BLaER1 treated with 17β-estradiol and CSF1 and Interleukin-3, amounts not matched to agents 10 nM and 100 nM (cell line): ENCODE measurements around the gene RRP15.
A peak's percentile ranks its signal among the peaks of the same experiment; 100 is the strongest.
"Not testable (repeated sequence)": the region's sequence is repeated elsewhere in the genome, so short reads cannot be mapped to it uniquely, and the experiment has no call there.

Source experiments
- H3K27ac ChIP-seq, 11 experiments: shearing (Covaris generic); formaldehyde crosslinking; 2 replicates each; pipeline ENCODE4 v1.8.1; 2022
- H3K27me3 ChIP-seq, 11 experiments: shearing (Covaris generic); formaldehyde crosslinking; 2 replicates each; pipeline ENCODE4 v1.8.1; 2022
- H3K36me3 ChIP-seq, 11 experiments: shearing (Covaris generic); formaldehyde crosslinking; 2 replicates each; pipeline ENCODE4 v1.8.1; 2022
- H3K4me1 ChIP-seq, 10 experiments: shearing (Covaris generic); formaldehyde crosslinking; 2 replicates each; pipeline ENCODE4 v1.8.1; 2022
- H3K4me2 ChIP-seq, 11 experiments: shearing (Covaris generic); formaldehyde crosslinking; 2 replicates each; pipeline ENCODE4 v1.8.1; 2022
- H3K4me3 ChIP-seq, 10 experiments: shearing (Covaris generic); formaldehyde crosslinking; 2 replicates each; pipeline ENCODE4 v1.8.1; 2022
- H3K9ac ChIP-seq, 11 experiments: shearing (Covaris generic); formaldehyde crosslinking; 2 replicates each; pipeline ENCODE4 v1.8.1; 2022
- H3K9me3 ChIP-seq, 11 experiments: shearing (Covaris generic); formaldehyde crosslinking; replicated peaks in 1 of 11; 2 replicates each; pipeline ENCODE4 v1.8.1; 2022
- H4K20me1 ChIP-seq, 11 experiments: shearing (Covaris generic); formaldehyde crosslinking; 2 replicates each; pipeline ENCODE4 v1.8.1; 2022
- Cebpa-rat ChIP-seq, 11 experiments: shearing (Covaris generic); IDR thresholded peaks; 2 replicates each; pipeline ENCODE4 v1.8.1; 2022

RRP15 gene

GRCh38 chr1:218302155-218302554 is 17.1 kb downstream of the RRP15 start:
- Histone ChIP-seq H3K27me3 (no peaks in the 10 kb centered on the region), H3K4me1 (0 out of 20 replicates have a peak, but pooled peaks cover 0 to 5% (median 0%) of the 10 kb centered on the region in 10 experiments), H3K36me3 (peaks cover 34 to 67% (median 53%) of the 10 kb centered on the region in 11 experiments), H3K4me3 (no peak overlapping the region), H4K20me1 (peaks cover 0 to 91% (median 47%) of the 10 kb centered on the region in 11 experiments; a peak in 16 of 22 replicates), H3K4me2 (no peak overlapping the region), H3K9me3 (no peaks in the 10 kb centered on the region), H3K9ac (no peak overlapping the region), H3K27ac (no peak overlapping the region)
- peak in 6 of 11 experiments; percentile 22 to 78 (median 59); a peak in 9 of 22 replicates for TF ChIP-seq Cebpa-rat (IDR thresholded peaks at IDR 0.05)

- TF ChIP-seq Cebpa-rat (IDR thresholded peaks at IDR 0.05) = no peak
- Histone ChIP-seq H4K20me1 (peaks cover 0 to 79% (median 36%) of the 10 kb centered on the region in 11 experiments; a peak in 16 of 22 replicates), H3K36me3 (peaks cover 45 to 79% (median 63%) of the 10 kb centered on the region in 11 experiments), H3K27me3 (no peaks in the 10 kb centered on the region), H3K4me2 (no peak overlapping the region), H3K27ac (no peak overlapping the region), H3K9me3 (no peaks in the 10 kb centered on the region), H3K4me1 (0 out of 20 replicates have a peak, but pooled peaks cover 0 to 5% (median 0%) of the 10 kb centered on the region in 10 experiments), H3K9ac (no peak overlapping the region), H3K4me3 (no peak overlapping the region)
Observed at GRCh38 chr1:218303176-218303879, 18.2 kb downstream of the RRP15 start.

GRCh38 chr1:218304281-218305039 is 19.4 kb downstream of the RRP15 start:
- no peak for TF ChIP-seq Cebpa-rat (IDR thresholded peaks at IDR 0.05)
- Histone ChIP-seq H3K27me3 (no peaks in the 10 kb centered on the region), H3K4me3 (no peak overlapping the region), H3K4me1 (no peaks in the 10 kb centered on the region), H3K36me3 (peaks cover 56 to 90% (median 74%) of the 10 kb centered on the region in 11 experiments), H3K4me2 (no peak overlapping the region), H4K20me1 (peaks cover 0 to 68% (median 30%) of the 10 kb centered on the region in 11 experiments; a peak in 14 of 22 replicates), H3K9me3 (no peaks in the 10 kb centered on the region), H3K9ac (no peak overlapping the region; a peak in 1 of 22 replicates), H3K27ac (no peak overlapping the region)

DNA sequence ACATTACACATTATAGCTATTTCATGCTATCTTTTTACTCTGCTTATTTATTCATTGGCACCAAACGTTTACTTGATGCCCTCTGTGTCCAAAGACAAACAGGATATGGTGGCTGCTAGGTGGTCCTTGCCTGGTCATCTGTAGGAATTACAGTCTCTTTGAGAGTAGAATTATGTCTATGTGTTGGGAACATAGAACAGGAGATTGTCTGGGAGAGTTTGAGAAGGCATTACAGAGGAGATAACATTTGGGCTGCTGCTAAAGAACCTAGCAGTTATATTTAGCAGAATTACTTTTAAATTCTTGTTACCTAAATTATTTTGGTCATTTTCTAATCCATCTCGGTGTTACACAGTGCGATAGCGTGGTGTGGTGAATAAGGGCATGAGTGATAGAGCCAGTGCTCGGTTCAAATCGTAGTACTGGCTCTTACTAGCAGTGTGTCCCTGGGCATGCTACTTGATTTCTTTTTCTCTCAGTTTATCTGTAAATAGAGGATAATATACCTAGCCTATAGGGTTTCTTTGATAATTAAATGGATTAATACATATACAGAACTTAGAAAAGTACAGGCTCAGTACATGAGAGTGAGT is 20.5 kb downstream of the RRP15 start:
- peaks cover 57 to 100% (median 86%) of the 10 kb centered on the region in 11 experiments for H3K36me3 ChIP-seq
- no peak for TF ChIP-seq Cebpa-rat (IDR thresholded peaks at IDR 0.05)
- no peaks in the 10 kb centered on the region for H3K4me1 ChIP-seq
- H3K27ac ChIP-seq = no peak overlapping the region
- no peaks in the 10 kb centered on the region for H3K27me3 ChIP-seq
- H3K9me3 ChIP-seq = no peaks in the 10 kb centered on the region
- peaks cover 0 to 57% (median 20%) of the 10 kb centered on the region in 11 experiments; a peak in 14 of 22 replicates for H4K20me1 ChIP-seq
- no peak overlapping the region for H3K4me2 ChIP-seq
- H3K4me3 ChIP-seq = no peak overlapping the region
- H3K9ac ChIP-seq = no peak overlapping the region

- Histone ChIP-seq H3K9ac (no peak overlapping the region), H3K36me3 (peaks cover 27 to 91% (median 53%) of the 10 kb centered on the region in 11 experiments), H3K4me1 (no peaks in the 10 kb centered on the region), H3K4me3 (no peak overlapping the region), H4K20me1 (peaks cover 0 to 7% (median 0%) of the 10 kb centered on the region in 11 experiments; a peak in 2 of 22 replicates), H3K4me2 (no peak overlapping the region), H3K9me3 (no peaks in the 10 kb centered on the region), H3K27ac (no peak overlapping the region), H3K27me3 (no peaks in the 10 kb centered on the region)
- no peak for TF ChIP-seq Cebpa-rat (IDR thresholded peaks at IDR 0.05)
Observed at GRCh38 chr1:218312509-218312908, 27.4 kb downstream of the RRP15 start.

- no peaks in the 10 kb centered on the region for H3K27me3 ChIP-seq
- H3K4me2 ChIP-seq = no peak overlapping the region
- no peak overlapping the region for H3K27ac ChIP-seq
- H3K9ac ChIP-seq = no peak overlapping the region
- no peaks in the 10 kb centered on the region for H3K4me1 ChIP-seq
- H3K9me3 ChIP-seq = no peaks in the 10 kb centered on the region
- no peak overlapping the region for H3K4me3 ChIP-seq
- peaks cover 17 to 90% (median 46%) of the 10 kb centered on the region in 11 experiments for H3K36me3 ChIP-seq
- no peak for TF ChIP-seq Cebpa-rat (IDR thresholded peaks at IDR 0.05)
- peaks cover 0 to 7% (median 0%) of the 10 kb centered on the region in 11 experiments; a peak in 3 of 22 replicates for H4K20me1 ChIP-seq
Observed at GRCh38 chr1:218314316-218314715, 29.2 kb downstream of the RRP15 start.

GRCh38 chr1:218315638-218316037 is 30.5 kb downstream of the RRP15 start:
- H3K4me2 ChIP-seq = no peak overlapping the region
- no peaks in the 10 kb centered on the region for H3K4me1 ChIP-seq
- no peak overlapping the region for H3K9ac ChIP-seq
- peaks cover 13 to 79% (median 38%) of the 10 kb centered on the region in 11 experiments; a peak in 20 of 22 replicates for H3K36me3 ChIP-seq
- TF ChIP-seq Cebpa-rat (IDR thresholded peaks at IDR 0.05) = no peak
- H3K27me3 ChIP-seq = no peaks in the 10 kb centered on the region
- no peaks in the 10 kb centered on the region for H3K9me3 ChIP-seq
- H3K27ac ChIP-seq = no peak overlapping the region
- no peak overlapping the region for H3K4me3 ChIP-seq
- H4K20me1 ChIP-seq = peaks cover 0 to 7% (median 0%) of the 10 kb centered on the region in 11 experiments; a peak in 3 of 22 replicates

GRCh38 chr1:218317061-218317460 is 32.0 kb downstream of the RRP15 start:
- H4K20me1 ChIP-seq = peaks cover 0 to 7% (median 0%) of the 10 kb centered on the region in 11 experiments; a peak in 3 of 22 replicates
- no peak for TF ChIP-seq Cebpa-rat (IDR thresholded peaks at IDR 0.05)
- H3K4me3 ChIP-seq = no peak overlapping the region
- H3K27me3 ChIP-seq = no peaks in the 10 kb centered on the region
- no peaks in the 10 kb centered on the region for H3K4me1 ChIP-seq
- H3K9ac ChIP-seq = no peak overlapping the region
- no peak overlapping the region for H3K4me2 ChIP-seq
- no peaks in the 10 kb centered on the region for H3K9me3 ChIP-seq
- peaks cover 4 to 66% (median 26%) of the 10 kb centered on the region in 11 experiments; a peak in 17 of 22 replicates for H3K36me3 ChIP-seq
- H3K27ac ChIP-seq = no peak overlapping the region

- H3K4me3 ChIP-seq, H3K9ac ChIP-seq, H3K4me1 ChIP-seq, H3K27ac ChIP-seq, H3K27me3 ChIP-seq, H3K9me3 ChIP-seq, H3K4me2 ChIP-seq: not testable (repeated sequence)
- Histone ChIP-seq H3K36me3 (peaks cover 24 to 67% (median 39%) of the 10 kb centered on the region in 11 experiments), H4K20me1 (peaks cover 0 to 29% (median 6%) of the 10 kb centered on the region in 11 experiments; a peak in 7 of 22 replicates)
Observed at GRCh38 chr1:218320182-218320581, 35.1 kb downstream of the RRP15 start.
